ELR (cell line): ENCODE results near the gene ADAM17.
A peak's percentile ranks its signal among the peaks of the same experiment; 100 is the strongest.
"Not testable (repeated sequence)": the region's sequence is repeated elsewhere in the genome, so short reads cannot be mapped to it uniquely, and the experiment has no call there.

Experiments used
- DNase-seq: peaks from one replicate; pipeline ENCODE4 v3.0.0-alpha.2; 2015; ENCODE audit warnings: low read depth

ADAM17 gene

GRCh38 chr2:9555297-9556120, at the start of gene ADAM17:
ADAM17 (minus strand) TSS chr2:9555830; CDS start chr2:9555605, 225 bp downstream.
- peak; percentile 96 for DNase-seq

GRCh38 chr2:9602412-9602811, 46.8 kb upstream of the ADAM17 start:
- no peak for DNase-seq

- no peak for DNase-seq
Measured at GRCh38 chr2:9601397-9601796, 45.8 kb upstream of the ADAM17 start.

- no peak for DNase-seq
Measured at GRCh38 chr2:9599430-9599829, 43.8 kb upstream of the ADAM17 start.

- DNase-seq = no peak
Measured at GRCh38 chr2:9596621-9597311, 41.1 kb upstream of the ADAM17 start.

- no peak for DNase-seq
Measured at GRCh38 chr2:9595746-9596145, 40.1 kb upstream of the ADAM17 start.

GRCh38 chr2:9595256-9595655, 39.6 kb upstream of the ADAM17 start:
- peak; percentile 51 for DNase-seq

- DNase-seq = peak; percentile 81
Measured at GRCh38 chr2:9594366-9595054, 38.9 kb upstream of the ADAM17 start.

- no peak for DNase-seq
Measured at GRCh38 chr2:9593925-9594324, 38.3 kb upstream of the ADAM17 start.

- no peak for DNase-seq
Measured at GRCh38 chr2:9592699-9593098, 37.1 kb upstream of the ADAM17 start.

- DNase-seq = peak; percentile 70
Measured at GRCh38 chr2:9590641-9591040, 35.0 kb upstream of the ADAM17 start.

GRCh38 chr2:9586465-9586864, 30.8 kb upstream of the ADAM17 start:
- DNase-seq = no peak

GRCh38 chr2:9585486-9585885, 29.9 kb upstream of the ADAM17 start:
- DNase-seq = no peak

- DNase-seq = not testable (repeated sequence)
Measured at GRCh38 chr2:9584902-9585301, 29.3 kb upstream of the ADAM17 start.

- DNase-seq = no peak
Measured at GRCh38 chr2:9582624-9583023, 27.0 kb upstream of the ADAM17 start.

GRCh38 chr2:9578467-9579235, 23.0 kb upstream of the ADAM17 start:
- DNase-seq = no peak

GRCh38 chr2:9574331-9574730, 18.7 kb upstream of the ADAM17 start:
- DNase-seq = no peak

GRCh38 chr2:9573840-9574239, 18.2 kb upstream of the ADAM17 start:
- DNase-seq = no peak

- peak; percentile 64 for DNase-seq
Measured at GRCh38 chr2:9573013-9573720, 17.5 kb upstream of the ADAM17 start.

- peak; percentile 36 for DNase-seq
Measured at GRCh38 chr2:9570182-9571060, 14.8 kb upstream of the ADAM17 start.
